Activated CD8-positive, alpha-beta T cell treated with anti-CD3 and anti-CD28 coated beads for 36 hours (primary cell): Measurements from ENCODE around the gene CRX. TPM values are rescaled to one million over a fixed set of nuclear protein-coding genes. Genes with fewer than 3 reads are reported as not detected.
"Not testable (repeated sequence)": the region's sequence is repeated elsewhere in the genome, so short reads cannot be mapped to it uniquely, and the experiment has no call there.

ENCODE experiments used
- ATAC-seq: fragments of 200-7000 bp; cut with Tn5 transposase; one replicate; pipeline ENCODE4 v1.10.0; 2021; ENCODE audit warnings: mild to moderate bottlenecking, moderate library complexity
- CTCF ChIA-PET: fragments of 350-600 bp; sonication (Branson Sonifier 250); formaldehyde crosslinking; loops from one replicate; lab custom pipeline; 2021; ENCODE audit warnings: antibody characterized with exemption; lab: Charles Lee
- POLR2A ChIA-PET: fragments of 350-600 bp; sonication (Branson Sonifier 250); formaldehyde crosslinking; loops from one replicate; lab custom pipeline; 2021; ENCODE audit warnings: antibody characterized with exemption; lab: Charles Lee
- DNase-seq: peaks from one replicate; pipeline ENCODE4 v3.0.0-alpha.2; 2020
- H3K27ac Mint-ChIP-seq: one replicate; pipeline ENCODE4 v1.8.0; 2021; ENCODE audit warnings: mild to moderate bottlenecking, mixed read lengths
- H3K27me3 Mint-ChIP-seq: one replicate; pipeline ENCODE4 v1.8.0; 2021; ENCODE audit warnings: mixed read lengths
- H3K36me3 Mint-ChIP-seq: one replicate; pipeline ENCODE4 v1.8.0; 2021; ENCODE audit warnings: low read depth, mixed read lengths
- H3K4me1 Mint-ChIP-seq: one replicate; pipeline ENCODE4 v1.8.0; 2021; ENCODE audit warnings: low read depth, mixed read lengths
- H3K4me3 Mint-ChIP-seq: one replicate; pipeline ENCODE4 v1.8.0; 2021; ENCODE audit warnings: mild to moderate bottlenecking, moderate library complexity, mixed read lengths
- H3K9me3 Mint-ChIP-seq: one replicate; pipeline ENCODE4 v1.8.0; 2021; ENCODE audit warnings: mixed read lengths
- intact Hi-C: fragments of 100-400 bp; cut with micrococcal nuclease; formaldehyde crosslinking; loops from one replicate; pipeline ENCODE4 v1.10.0; 2022
- total RNA-seq, 2 experiments: library from RNA; stranded (reverse); gene quantifications; one replicate each; pipeline ENCODE4 v1.2.3, GENCODE V29; 2021
- TF ChIP-seq, protein P1 (sequence below): fragments of 200-600 bp; IDR thresholded peaks from one replicate; pipeline ENCODE4 v1.8.0; 2022; ENCODE audit warnings: antibody characterized with exemption, mild to moderate bottlenecking

CRX gene
- total RNA-seq: not detected

DNA sequence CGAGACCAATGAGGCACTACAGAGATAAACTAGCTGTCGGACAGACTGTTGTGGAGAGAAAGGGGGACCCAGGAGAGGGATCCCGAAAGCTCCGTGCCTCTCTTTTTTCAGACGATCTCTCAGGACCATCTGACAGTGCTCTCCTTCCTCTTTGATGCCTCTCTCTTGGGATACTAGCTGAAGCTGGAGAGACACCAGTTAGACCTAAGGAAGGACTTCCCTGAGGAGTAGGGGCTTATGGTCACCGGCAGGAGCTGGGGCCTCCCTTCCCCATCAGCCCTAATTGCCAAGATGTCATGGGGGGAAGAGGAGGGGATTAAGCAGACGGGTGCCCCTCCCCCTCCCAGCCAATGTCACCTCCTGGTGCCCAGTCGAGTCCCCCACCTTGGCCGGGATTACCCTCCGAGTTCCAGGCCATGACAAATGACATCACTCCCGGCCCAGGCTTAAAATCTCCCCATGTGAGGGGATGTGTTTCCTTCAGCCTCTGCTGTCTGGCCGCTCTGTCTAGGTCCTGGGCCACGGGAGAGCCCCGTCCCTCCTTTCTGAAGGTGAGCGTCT, at the start of gene CRX:
CRX (plus strand) TSS at position 478 of the 561 bp plus-strand sequence. CDS start 12,507 bp downstream, outside the sequence.
- ChIA-PET CTCF (interaction anchor here (1.4 kb wide), 1 partner anchor 42 kb away, joined by 3 read pairs; no protein-coding TSS in a partner anchor), POLR2A (no interaction called here)
- Mint-ChIP-seq H3K4me3 (no peak within 1 kb of the TSS), H3K27me3 (peaks cover 24% of the 10 kb centered on the region), H3K9me3 (no peaks in the 10 kb centered on the region), H3K36me3 (no peaks in the 10 kb centered on the region), H3K27ac (no peak within 1 kb of the TSS), H3K4me1 (no peaks in the 10 kb centered on the region)
- TF ChIP-seq, protein P1, sequence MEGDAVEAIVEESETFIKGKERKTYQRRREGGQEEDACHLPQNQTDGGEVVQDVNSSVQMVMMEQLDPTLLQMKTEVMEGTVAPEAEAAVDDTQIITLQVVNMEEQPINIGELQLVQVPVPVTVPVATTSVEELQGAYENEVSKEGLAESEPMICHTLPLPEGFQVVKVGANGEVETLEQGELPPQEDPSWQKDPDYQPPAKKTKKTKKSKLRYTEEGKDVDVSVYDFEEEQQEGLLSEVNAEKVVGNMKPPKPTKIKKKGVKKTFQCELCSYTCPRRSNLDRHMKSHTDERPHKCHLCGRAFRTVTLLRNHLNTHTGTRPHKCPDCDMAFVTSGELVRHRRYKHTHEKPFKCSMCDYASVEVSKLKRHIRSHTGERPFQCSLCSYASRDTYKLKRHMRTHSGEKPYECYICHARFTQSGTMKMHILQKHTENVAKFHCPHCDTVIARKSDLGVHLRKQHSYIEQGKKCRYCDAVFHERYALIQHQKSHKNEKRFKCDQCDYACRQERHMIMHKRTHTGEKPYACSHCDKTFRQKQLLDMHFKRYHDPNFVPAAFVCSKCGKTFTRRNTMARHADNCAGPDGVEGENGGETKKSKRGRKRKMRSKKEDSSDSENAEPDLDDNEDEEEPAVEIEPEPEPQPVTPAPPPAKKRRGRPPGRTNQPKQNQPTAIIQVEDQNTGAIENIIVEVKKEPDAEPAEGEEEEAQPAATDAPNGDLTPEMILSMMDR: no peak
- DNase-seq: no peak
- ATAC-seq: no peak
- intact Hi-C loops: no loop called here

DNA sequence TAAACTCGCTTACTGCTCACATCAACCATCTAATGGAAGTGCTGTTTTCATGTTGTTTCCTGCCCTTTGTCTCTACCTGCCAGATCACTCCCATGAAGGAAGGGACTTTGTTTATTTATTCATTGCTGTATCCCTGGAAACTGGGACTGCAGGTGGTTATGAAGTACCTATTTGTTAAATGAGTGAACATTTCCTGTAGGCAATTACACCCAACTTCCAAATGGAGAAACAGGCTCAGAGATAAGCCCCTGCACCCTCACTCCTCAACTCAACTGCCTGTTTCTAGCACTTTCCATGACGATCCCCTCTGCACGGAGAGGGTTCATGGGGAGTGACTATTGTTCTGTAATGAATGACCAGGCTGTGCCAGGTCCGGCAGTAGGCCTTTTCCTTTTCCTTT, 45.2 kb upstream of the CRX start:
- Mint-ChIP-seq H3K27ac (no peak overlapping the region), H3K4me3 (no peak overlapping the region), H3K9me3 (no peaks in the 10 kb centered on the region), H3K27me3 (no peaks in the 10 kb centered on the region), H3K36me3 (peaks cover 5% of the 10 kb centered on the region), H3K4me1 (peaks cover 25% of the 10 kb centered on the region)
- CTCF ChIA-PET: interaction anchor here (1.3 kb wide), 1 partner anchor 12 kb away, joined by 3 read pairs; no protein-coding TSS in a partner anchor
- DNase-seq: no peak
- POLR2A ChIA-PET: interaction anchor here (1.3 to 1.7 kb wide), 2 partner anchors 23 to 31 kb away, joined by 5 to 6 read pairs; partner anchors contain the start of gene NOP53
- intact Hi-C loops: no loop called here
- no peak for ATAC-seq
- TF ChIP-seq, protein P1: no peak

DNA sequence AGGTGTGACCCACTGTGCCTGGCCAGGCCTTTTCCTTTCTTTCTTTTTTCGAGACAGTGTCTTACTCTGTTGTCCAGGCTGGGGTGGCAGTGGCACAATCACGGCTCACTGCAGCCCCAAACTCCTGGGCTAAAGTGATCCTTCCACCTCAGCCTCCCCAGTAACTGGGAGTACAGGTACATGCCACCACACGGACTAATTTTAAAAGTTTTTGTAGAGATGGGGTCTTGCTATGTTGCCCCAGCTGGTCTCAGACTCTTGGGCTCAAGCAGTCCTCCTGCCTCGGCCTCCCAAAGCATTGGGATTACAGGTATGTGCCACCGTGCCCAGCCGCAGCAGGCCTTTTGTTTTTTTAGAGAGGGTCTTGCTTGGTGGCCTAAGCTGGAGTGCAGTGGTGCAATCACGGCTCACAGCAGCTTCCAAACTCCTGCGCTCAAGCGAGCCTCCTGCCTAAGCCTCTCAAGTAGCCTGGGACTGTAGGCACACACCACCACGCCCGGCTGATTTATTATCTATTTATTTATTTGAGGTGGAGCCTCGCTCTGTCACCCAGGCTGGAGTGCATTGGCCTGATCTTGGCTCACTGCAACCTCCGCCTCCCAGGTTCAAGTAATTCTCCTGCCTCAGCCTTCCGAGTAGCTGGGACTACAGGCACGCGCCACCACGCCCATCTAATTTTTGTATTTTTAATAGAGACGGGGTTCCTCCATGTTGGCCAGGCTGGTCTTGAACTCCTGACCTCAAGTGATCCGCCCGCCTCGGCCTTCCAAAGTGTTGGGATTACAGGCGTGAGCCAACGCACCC, 44.3 kb upstream of the CRX start:
- intact Hi-C loops, DNase-seq, CTCF ChIA-PET, H3K9me3 Mint-ChIP-seq, ATAC-seq, H3K27me3 Mint-ChIP-seq: not testable (repeated sequence)
- peaks cover 12% of the 10 kb centered on the region for H3K36me3 Mint-ChIP-seq
- H3K4me3 Mint-ChIP-seq: peak overlapping the region; percentile 96
- peaks cover 28% of the 10 kb centered on the region for H3K4me1 Mint-ChIP-seq
- POLR2A ChIA-PET: interaction anchor here (0.8 kb wide), 1 partner anchor 262 kb away, joined by 3 read pairs; the partner anchor contains the start of gene NAPA
- peak overlapping the region; percentile 95 for H3K27ac Mint-ChIP-seq

DNA sequence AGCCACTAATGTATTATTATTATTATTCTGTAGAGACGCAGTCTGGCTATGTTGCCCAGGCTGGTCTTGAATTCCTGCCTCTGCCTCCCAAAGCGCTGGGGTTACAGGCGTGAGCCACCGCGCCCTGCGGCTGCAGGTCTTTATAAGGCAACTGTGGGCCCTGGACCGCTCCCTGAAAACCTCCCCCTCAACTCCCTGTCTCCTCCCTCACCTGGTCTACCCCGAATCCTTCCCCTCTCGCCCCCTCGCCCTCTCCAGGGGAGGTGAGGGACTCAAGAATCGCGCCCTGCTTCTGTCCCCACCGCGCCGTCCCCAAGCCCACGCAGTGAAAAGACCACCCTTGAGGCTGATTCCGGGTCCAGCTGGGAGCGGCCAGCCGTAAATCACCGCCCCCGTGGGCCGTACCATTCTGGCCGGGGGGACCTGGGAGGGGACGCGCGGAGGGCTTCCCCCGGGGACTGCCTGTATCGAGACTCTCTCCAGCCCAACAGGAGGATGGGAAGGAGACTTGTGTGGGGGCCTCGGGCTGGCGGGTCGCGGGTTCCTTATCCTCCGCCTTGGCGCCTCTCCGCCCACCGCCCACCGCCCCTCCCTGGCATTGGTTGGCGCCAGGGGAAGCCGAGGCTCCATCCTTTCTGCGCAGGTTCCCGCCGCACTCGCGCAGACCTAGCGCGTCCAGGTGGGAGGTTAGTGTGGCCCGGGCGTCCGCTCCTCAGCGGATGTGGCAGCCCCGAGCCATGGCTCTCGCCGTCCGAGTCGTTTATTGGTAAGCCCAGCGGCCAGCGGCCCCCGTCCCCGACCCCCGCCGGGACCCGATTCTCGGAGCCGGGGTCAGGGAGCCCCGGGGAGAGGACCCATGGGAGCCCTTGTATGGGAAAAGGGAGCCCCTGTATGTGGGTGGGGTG, 43.4 kb upstream of the CRX start, which contains the start of gene SELENOW:
SELENOW (plus strand) TSS at position 655 of the 905 bp plus-strand sequence; CDS start at position 738, 83 bp downstream.
- TF ChIP-seq, protein P1: no peak
- Mint-ChIP-seq H3K4me3 (peak within 1 kb of the TSS; percentile 96), H3K27ac (peak within 1 kb of the TSS; percentile 95), H3K36me3 (peaks cover 15% of the 10 kb centered on the region), H3K4me1 (peaks cover 28% of the 10 kb centered on the region), H3K27me3 (no peaks in the 10 kb centered on the region), H3K9me3 (no peaks in the 10 kb centered on the region)
- DNase-seq (peak; percentile 86), ATAC-seq (peak; percentile 94)
- POLR2A ChIA-PET: interaction anchor here (0.5 to 0.9 kb wide), 3 partner anchors 26 to 263 kb away, joined by 3 read pairs; partner anchors contain the start of gene NAPA
- intact Hi-C loops: no loop called here
- CTCF ChIA-PET: no interaction called here

DNA sequence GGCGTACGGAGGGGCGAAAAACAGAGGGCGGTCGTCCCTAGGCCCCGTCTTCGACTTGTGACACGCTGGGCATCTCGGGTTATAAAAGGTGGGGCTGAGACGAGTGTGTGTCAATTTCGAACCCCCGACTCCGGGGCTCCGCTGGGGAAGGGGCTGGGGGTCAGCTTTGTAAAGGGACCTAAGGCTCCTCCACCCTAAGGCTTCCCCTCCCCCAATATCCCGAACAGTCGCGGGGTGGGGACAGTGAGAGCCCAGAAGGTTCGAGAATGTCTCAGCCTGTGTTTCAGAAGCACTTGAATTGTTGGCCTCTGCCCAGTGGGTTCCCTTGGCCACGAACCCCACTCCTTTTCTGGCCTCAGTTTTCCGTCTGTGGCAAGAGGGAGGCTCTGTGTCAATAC, 42.8 kb upstream of the CRX start:
- Mint-ChIP-seq H3K4me3 (peak overlapping the region; percentile 96), H3K4me1 (peaks cover 28% of the 10 kb centered on the region), H3K27me3 (no peaks in the 10 kb centered on the region), H3K9me3 (no peaks in the 10 kb centered on the region), H3K36me3 (peaks cover 18% of the 10 kb centered on the region), H3K27ac (peak overlapping the region; percentile 80)
- DNase-seq (peak; percentile 26), ATAC-seq (no peak)
- POLR2A ChIA-PET: interaction anchor here (0.9 to 1.4 kb wide), 2 partner anchors 26 to 33 kb away, joined by 3 to 5 read pairs; partner anchors contain the start of gene NOP53
- TF ChIP-seq, protein P1: no peak
- CTCF ChIA-PET: no interaction called here
- intact Hi-C loops: no loop called here
